ENCODE data around the gene CHRDL1. TPM values are rescaled to one million over a fixed set of nuclear protein-coding genes. Genes with fewer than 3 reads are reported as not detected.

CHRDL1 gene
- polyA plus RNA-seq, 3 donors = not detected

GRCh38 chrX:110675886-110676285 lies 119.7 kb downstream of the CHRDL1 start:
- intact Hi-C loops (cut with micrococcal nuclease) = no loop called here
- no peaks in the 10 kb centered on the region for H3K27me3 ChIP-seq (ENCODE audit: control insufficient read depth in 2 of 2, insufficient read depth in 2 of 2, low read length in 2 of 2)
- Mint-ChIP-seq H3K4me1 (peaks cover 4% of the 10 kb centered on the region), H3K27me3 (ENCODE audit: low read depth in 3 of 3) (peaks cover 0 to 8% (median 0%) of the 10 kb centered on the region in 3 donors), H3K4me3 (no peak overlapping the region), H3K27ac (no peak overlapping the region), H3K9me3 (peaks cover 0 to 7% (median 3%) of the 10 kb centered on the region in 7 donors), H3K36me3 (no peaks in the 10 kb centered on the region)
- H3K9me3 ChIP-seq (replicated peaks in 1 of 2; ENCODE audit: control insufficient read depth in 1 of 2, insufficient read depth in 1 of 2, low read length in 2 of 2) = no peaks in the 10 kb centered on the region
- H3K4me1 ChIP-seq (ENCODE audit: control insufficient read depth in 1 of 2, insufficient read depth in 2 of 2, low read length in 2 of 2) = no peaks in the 10 kb centered on the region
- H3K27ac ChIP-seq (ENCODE audit: low read depth in 1 of 2, low read length in 2 of 2) = no peak overlapping the region
- H3K4me2 ChIP-seq (replicated peaks; ENCODE audit: extremely low read depth, low read length, poor library complexity, severe bottlenecking) = no peak overlapping the region
- no peaks in the 10 kb centered on the region for H3K36me3 ChIP-seq (replicated peaks in 1 of 2; ENCODE audit: control insufficient read depth in 1 of 2, insufficient read depth in 2 of 2, low read length in 2 of 2)
- TF ChIP-seq CTCF (IDR thresholded peaks at IDR 0.05) = no peak
- no peak overlapping the region for H2AFZ ChIP-seq (ENCODE audit: insufficient read depth, low read depth, low read length, poor library complexity, severe bottlenecking)
- no peak for DNase-seq
- WGBS (ENCODE audit: insufficient coverage) = no CpG with 5 or more reads among the region's 1 CpG
- no peak overlapping the region for H3K4me3 ChIP-seq (replicated peaks in 1 of 3; ENCODE audit: low read depth in 2 of 3, low read length in 3 of 3)
- H3K79me2 ChIP-seq (ENCODE audit: insufficient read depth, low read length) = no peaks in the 10 kb centered on the region
- no peaks in the 10 kb centered on the region for H4K20me1 ChIP-seq (ENCODE audit: insufficient read depth, low read length)
- H3K9ac ChIP-seq (ENCODE audit: insufficient read depth, low read length, poor library complexity, severe bottlenecking) = no peak overlapping the region

GRCh38 chrX:110671068-110671803 lies 124.4 kb downstream of the CHRDL1 start:
- H3K9ac ChIP-seq (ENCODE audit: insufficient read depth, low read length, poor library complexity, severe bottlenecking) = no peak overlapping the region
- H3K36me3 Mint-ChIP-seq = no peaks in the 10 kb centered on the region
- H3K27ac ChIP-seq (ENCODE audit: low read depth in 1 of 2, low read length in 2 of 2) = no peak overlapping the region
- no peak overlapping the region for H3K4me3 Mint-ChIP-seq
- intact Hi-C loops (cut with micrococcal nuclease) = no loop called here
- no peak for DNase-seq
- H3K27me3 ChIP-seq (ENCODE audit: control insufficient read depth in 2 of 2, insufficient read depth in 2 of 2, low read length in 2 of 2) = no peaks in the 10 kb centered on the region
- H3K4me1 ChIP-seq (ENCODE audit: control insufficient read depth in 1 of 2, insufficient read depth in 2 of 2, low read length in 2 of 2) = no peaks in the 10 kb centered on the region
- H2AFZ ChIP-seq (ENCODE audit: insufficient read depth, low read depth, low read length, poor library complexity, severe bottlenecking) = no peak overlapping the region
- no peak overlapping the region for H3K4me3 ChIP-seq (replicated peaks in 1 of 3; ENCODE audit: low read depth in 2 of 3, low read length in 3 of 3)
- H4K20me1 ChIP-seq (ENCODE audit: insufficient read depth, low read length) = no peaks in the 10 kb centered on the region
- WGBS (ENCODE audit: insufficient coverage) = no CpG with 5 or more reads among the region's 3 CpGs
- TF ChIP-seq CTCF (IDR thresholded peaks at IDR 0.05) = no peak
- no peak overlapping the region for H3K4me2 ChIP-seq (replicated peaks; ENCODE audit: extremely low read depth, low read length, poor library complexity, severe bottlenecking)
- H3K36me3 ChIP-seq (replicated peaks in 1 of 2; ENCODE audit: control insufficient read depth in 1 of 2, insufficient read depth in 2 of 2, low read length in 2 of 2) = no peaks in the 10 kb centered on the region
- no peaks in the 10 kb centered on the region for H3K9me3 ChIP-seq (replicated peaks in 1 of 2; ENCODE audit: control insufficient read depth in 1 of 2, insufficient read depth in 1 of 2, low read length in 2 of 2)
- peaks cover 0 to 7% (median 3%) of the 10 kb centered on the region in 7 donors for H3K9me3 Mint-ChIP-seq
- no peaks in the 10 kb centered on the region for H3K79me2 ChIP-seq (ENCODE audit: insufficient read depth, low read length)
- H3K27me3 Mint-ChIP-seq (ENCODE audit: low read depth in 3 of 3) = peaks cover 0 to 8% (median 1%) of the 10 kb centered on the region in 3 donors
- H3K4me1 Mint-ChIP-seq = peaks cover 4% of the 10 kb centered on the region
- H3K27ac Mint-ChIP-seq = no peak overlapping the region
